ENCODE results near the gene CSPG4.
"Not testable (repeated sequence)": the region's sequence is repeated elsewhere in the genome, so short reads cannot be mapped to it uniquely, and the experiment has no call there.

CSPG4 gene

GRCh38 chr15:75703440-75704262 is 9.0 kb downstream of the CSPG4 start:
- DNase-seq, result not testable (repeated sequence)

DNA sequence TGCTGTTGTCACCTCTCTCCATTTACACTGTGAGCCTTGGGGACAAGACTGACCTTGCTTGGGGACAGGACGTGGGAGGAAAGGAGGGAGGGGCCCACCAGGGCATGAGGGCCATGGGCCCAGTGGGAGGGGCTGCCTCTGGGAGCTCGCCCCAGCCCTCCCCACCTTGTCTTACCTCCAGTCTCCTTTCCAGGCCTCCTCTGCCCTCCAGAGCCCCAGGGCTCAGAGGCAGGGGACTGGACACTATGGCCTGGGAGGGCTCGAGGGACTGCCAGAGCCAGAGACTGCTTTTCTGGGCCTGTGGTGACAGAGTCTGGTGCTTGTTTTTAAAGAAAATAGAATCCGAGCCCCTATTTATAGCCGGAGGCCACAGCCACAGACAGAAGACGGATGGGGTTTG is 10.2 kb downstream of the CSPG4 start:
- no peak for DNase-seq

GRCh38 chr15:75701071-75702003 is 11.3 kb downstream of the CSPG4 start:
- not testable (repeated sequence) for DNase-seq

DNA sequence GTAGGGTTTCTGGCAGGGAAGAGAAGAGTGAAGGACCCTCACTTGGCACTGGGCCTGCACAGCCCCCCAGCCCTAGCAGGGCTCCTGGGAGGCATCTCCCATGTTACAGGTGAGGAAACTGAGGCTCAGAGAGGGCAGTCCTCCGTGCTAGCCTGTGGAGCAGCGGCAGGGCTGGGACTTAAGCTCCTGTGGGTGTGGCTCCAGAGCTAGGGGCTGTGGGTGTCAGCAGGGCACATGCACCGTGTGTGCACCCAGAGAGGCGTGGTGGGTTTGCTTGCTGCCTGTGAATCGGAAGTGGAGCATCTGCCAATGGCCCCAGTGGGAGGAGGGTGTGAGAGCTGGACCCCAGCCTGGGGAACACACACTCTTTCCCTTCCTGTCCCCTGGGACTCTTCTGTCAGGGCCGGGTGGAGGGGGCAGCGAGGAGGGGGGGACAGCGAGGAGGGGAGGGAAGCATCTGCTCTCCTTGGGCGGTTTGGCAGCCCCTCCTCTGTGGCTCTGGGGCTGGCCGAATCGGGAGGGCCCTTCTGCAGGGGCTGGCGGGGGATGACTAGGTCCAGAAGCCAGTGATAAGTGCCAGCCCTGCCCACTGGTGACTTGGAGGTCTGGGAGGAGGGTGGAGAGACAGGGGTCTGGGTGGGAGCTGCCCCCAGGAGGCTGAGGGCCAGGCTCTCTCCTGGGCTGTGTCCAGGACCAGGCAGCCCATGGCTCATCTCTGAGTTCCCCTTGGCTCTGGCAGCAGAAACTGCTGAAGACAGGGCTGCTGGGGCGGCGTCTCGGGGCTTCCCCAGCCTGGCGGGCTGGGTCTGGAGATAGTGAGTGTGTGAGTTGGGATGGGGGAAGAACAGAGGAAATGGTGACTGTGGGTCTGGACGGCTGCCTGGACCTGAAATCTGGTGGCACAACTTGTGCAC is 12.4 kb downstream of the CSPG4 start:
- DNase-seq, result not testable (repeated sequence)

DNA sequence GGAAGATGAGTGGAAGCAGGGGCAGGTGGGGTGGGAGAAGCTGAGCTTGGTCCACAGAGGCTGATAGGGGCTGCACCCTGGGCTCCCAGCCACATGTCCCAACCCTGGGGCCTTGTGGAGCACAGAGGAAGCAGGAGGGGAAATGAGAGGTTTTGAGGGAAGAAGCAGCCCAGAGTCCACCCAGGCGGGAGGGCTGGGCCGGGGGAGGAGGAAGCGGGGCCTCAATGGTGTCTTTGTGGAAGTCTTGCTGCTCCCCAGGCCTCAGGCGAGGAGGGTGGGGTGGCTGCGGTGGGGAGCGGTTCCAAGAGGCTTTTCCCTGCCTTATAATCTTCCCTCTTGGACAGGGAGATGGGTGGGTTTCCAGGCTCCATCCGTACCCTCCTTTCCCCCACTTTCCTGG is 13.1 kb downstream of the CSPG4 start:
- DNase-seq, result not testable (repeated sequence)

DNA sequence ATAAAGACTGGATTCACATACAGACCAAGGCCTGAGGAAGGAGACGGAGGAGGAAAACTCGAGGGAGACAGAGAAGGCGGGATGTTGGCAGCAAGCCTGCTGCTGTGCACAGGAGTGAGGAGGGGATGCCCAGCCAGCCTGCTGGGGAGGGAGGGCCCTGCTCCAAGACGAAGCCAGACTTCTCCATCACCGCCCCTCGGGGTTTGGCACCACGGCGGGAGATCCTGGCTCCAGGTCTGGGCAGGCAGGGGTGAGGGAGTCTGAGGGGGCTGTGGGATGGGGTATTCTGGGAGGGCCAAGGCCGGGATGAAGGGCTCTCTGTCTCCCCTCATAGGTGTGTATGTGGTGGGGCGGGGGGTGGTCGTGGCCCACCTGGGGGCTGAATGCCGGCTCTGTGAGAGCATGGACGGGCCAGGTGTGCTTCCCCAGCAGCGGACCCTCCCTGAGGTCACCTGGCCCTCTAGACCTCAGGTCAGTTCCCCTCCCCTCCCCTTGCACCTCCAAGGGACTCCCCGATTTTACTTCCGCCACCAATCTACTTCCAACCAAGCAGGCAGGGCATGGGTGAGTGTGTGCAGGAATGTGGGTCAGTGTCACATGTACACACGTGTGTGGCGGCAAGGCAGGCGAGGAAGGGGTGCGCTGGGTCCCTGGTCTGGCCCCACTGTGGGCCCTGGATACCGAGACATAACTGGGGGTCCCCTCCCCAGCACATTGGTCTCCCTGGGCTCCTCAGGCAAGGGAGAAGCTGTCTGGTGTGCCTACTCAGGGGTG is 14.5 kb downstream of the CSPG4 start:
- not testable (repeated sequence) for DNase-seq

- no peak for DNase-seq
Observed at GRCh38 chr15:75697523-75697922, 15.1 kb downstream of the CSPG4 start.

DNA sequence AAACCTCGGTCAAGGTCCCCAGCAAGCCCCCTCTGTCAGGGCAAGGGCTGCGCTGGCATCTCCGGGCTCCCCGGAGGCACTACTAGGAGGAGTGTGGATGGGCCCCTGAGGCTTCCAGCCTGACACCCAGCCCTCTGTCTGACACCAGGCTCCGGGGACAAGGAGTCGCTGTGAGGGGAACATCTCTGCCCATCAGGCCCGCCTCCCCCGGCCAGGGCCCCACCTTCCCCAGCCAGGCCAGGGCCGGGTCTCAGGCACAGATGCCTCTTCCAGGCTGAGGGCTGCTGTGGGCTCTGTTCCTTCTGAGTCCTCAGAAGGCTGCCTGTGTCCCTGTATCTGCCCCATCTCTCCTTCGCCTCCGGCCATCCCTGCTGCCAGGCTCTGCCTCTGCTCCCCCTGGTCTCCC is 15.8 kb downstream of the CSPG4 start:
- DNase-seq, result no peak

DNA sequence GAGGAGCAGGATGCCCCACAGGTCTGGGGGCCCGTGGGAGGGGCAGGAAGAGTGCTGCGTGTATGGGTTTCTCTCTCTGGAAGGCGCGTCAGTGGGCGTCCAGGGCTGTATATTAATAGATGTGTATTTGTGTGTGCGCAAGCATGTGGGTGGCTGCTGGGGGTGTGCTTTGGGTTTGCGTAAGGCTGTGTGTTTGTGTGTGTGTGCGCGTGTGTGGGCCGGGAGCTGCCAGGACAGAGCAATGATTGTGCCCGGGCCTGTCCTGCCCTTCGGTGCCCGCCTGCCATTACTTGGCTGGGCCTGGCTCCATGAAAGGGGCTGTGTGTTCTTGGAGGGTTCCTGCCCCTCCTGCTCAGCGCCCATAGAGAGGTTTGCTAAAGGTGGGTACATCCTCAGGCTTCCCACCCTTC is 16.3 kb downstream of the CSPG4 start:
- DNase-seq, result no peak

DNA sequence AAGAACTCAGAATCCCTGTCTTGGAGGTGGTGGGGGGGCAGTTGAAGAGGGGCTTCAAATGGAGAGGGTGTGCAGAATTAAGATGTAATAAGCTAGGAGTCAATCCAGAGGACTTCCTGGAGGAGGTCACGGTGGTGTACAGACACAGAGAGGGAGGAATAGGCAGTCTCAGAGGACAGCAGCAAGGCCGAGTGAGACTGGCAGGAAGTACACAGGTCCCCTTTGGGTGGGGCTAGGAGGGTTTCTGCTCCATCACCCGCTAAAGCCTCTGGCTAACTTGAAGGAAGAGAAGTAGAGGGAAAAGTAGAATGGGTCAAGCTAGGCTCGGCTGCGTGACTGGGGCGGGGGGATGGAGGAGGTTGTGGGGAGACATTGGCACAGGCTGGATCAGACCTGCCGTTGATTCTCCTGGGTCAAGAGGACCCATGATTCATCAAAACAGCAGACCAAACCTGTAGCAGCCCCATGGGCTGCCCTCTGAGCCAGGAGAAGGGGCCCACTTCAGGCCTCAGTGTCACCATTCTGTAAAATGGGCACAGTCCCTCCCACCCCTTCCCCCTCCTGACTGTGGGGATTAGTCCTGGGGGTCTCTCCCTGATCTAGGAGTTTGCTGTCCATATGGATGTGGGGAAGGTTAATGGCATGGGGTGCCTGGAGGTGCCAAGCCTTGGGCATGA is 16.9 kb downstream of the CSPG4 start:
- DNase-seq, result no peak

DNA sequence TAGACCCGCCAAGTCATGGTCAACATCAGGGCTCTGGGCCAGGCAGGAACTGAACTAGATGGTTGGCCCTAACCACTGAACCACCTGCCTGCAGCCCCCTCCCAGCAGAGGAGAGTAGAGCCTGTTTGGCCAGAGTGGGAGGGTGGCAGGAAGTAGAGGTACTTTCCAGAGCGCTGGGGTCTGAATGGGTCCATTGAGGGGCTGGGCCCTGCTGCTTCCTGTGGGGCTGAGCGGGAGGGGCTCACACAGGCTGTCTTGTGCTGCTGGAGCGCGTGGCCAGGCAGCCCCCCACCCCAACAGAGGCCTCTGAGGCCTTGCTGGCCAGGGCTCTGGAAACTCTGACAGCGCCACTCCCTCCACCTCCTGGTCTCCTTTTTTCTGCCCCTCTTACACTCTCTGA is 17.4 kb downstream of the CSPG4 start:
- no peak for DNase-seq

- peak; percentile 72 for DNase-seq
Observed at GRCh38 chr15:75694241-75695182, 18.1 kb downstream of the CSPG4 start.

GRCh38 chr15:75693501-75694240 is 19.0 kb downstream of the CSPG4 start:
- no peak for DNase-seq

- not testable (repeated sequence) for DNase-seq
Observed at GRCh38 chr15:75693028-75693427, 19.6 kb downstream of the CSPG4 start.

- not testable (repeated sequence) for DNase-seq
Observed at GRCh38 chr15:75692311-75692710, 20.3 kb downstream of the CSPG4 start.

- DNase-seq, result not testable (repeated sequence)
Observed at GRCh38 chr15:75689429-75689828, 23.2 kb downstream of the CSPG4 start.

DNA sequence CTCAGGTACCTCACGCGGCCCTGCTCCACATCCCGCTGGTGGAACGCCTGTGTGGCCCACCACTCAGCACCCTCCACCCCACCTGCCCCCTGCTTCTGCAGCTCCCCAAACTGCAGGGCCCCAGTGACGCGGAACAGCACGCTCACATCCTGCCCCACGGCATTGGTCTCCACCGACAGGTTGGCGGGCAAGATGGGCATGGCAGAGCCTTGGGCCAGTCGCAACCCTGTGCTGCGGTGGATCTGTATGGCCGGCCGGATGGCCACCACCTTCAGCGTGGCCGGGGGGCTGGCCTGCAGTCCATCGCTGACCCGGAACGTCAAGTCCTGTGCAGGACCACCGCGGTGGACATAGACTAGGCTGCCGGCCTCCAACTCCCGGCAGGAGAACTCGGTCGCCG is 23.8 kb downstream of the CSPG4 start:
- DNase-seq, result no peak

- no peak for DNase-seq
Observed at GRCh38 chr15:75688278-75688557, 24.4 kb downstream of the CSPG4 start.

- no peak for DNase-seq
Observed at GRCh38 chr15:75687486-75688277, 25.0 kb downstream of the CSPG4 start.
